Central memory CD4-positive, alpha-beta T cell (primary cell): Measurements from ENCODE around the gene ICAM5.
A peak's percentile ranks its signal among the peaks of the same experiment; 100 is the strongest.

ENCODE experiments used
- DNase-seq: peaks from one replicate; pipeline ENCODE4 v3.0.0; 2022

Gene ICAM5

DNA sequence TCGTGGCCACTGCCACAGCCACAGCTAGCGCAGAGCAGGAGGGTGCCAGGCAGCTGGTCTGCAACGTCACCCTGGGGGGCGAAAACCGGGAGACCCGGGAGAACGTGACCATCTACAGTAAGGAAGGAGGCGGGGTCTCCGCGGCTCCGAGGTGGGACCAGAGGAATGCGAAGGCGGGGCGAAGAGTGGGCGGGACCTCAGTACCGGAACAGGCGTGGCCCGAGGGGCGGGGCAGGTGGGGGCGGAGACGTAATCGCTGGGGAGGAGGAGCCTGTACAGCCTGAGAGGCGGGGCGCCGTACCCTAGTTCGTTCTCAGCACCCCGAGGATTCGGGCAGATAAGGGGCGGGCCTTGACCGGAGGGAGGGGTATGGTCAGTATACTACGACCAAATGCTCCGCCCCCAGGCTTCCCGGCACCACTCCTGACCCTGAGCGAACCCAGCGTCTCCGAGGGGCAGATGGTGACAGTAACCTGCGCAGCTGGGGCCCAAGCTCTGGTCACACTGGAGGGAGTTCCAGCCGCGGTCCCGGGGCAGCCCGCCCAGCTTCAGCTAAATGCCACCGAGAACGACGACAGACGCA lies 2.5 kb downstream of the ICAM5 start:
- peak; percentile 38 for DNase-seq

DNA sequence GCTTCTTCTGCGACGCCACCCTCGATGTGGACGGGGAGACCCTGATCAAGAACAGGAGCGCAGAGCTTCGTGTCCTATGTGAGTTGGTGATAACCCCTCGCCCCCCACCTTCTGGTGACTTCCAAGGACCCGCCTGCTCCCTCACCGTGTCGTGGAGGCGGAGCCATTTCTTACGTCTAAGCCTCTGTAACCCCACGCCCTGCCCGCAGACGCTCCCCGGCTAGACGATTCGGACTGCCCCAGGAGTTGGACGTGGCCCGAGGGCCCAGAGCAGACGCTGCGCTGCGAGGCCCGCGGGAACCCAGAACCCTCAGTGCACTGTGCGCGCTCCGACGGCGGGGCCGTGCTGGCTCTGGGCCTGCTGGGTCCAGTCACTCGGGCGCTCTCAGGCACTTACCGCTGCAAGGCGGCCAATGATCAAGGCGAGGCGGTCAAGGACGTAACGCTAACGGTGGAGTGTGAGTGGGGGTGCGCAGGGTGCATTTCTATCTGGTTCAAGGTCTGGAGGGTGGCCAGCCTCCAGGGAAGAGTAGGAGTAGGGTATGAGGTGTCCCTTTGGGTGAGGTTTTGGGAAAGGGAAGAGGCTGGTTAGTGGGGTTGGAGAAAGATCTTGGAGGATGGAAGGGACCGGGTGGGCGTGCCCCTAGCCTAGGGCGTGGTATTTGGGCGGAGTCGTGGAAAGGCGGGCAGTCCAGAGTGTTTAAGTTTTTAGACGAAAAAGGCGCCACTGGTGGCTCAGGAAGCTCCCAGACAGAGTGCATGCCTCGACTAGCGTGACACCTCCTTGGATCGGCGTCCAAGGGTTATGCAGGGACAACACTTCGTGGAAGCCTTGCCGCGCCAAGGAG lies 3.3 kb downstream of the ICAM5 start:
- DNase-seq, result no peak

DNA sequence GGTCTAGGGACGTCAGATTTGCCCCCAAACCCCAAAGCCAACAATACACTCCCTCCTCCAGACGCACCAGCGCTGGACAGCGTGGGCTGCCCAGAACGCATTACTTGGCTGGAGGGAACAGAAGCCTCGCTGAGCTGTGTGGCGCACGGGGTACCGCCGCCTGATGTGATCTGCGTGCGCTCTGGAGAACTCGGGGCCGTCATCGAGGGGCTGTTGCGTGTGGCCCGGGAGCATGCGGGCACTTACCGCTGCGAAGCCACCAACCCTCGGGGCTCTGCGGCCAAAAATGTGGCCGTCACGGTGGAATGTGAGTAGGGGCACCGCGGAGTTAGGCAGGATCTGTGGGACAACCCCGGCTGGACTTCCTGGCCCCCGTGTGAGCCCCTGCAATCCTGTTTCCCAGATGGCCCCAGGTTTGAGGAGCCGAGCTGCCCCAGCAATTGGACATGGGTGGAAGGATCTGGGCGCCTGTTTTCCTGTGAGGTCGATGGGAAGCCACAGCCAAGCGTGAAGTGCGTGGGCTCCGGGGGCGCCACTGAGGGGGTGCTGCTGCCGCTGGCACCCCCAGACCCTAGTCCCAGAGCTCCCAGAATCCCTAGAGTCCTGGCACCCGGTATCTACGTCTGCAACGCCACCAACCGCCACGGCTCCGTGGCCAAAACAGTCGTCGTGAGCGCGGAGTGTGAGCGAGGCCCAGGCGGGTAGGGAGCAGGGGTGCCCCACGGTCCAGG lies 4.0 kb downstream of the ICAM5 start:
- DNase-seq, result no peak

DNA sequence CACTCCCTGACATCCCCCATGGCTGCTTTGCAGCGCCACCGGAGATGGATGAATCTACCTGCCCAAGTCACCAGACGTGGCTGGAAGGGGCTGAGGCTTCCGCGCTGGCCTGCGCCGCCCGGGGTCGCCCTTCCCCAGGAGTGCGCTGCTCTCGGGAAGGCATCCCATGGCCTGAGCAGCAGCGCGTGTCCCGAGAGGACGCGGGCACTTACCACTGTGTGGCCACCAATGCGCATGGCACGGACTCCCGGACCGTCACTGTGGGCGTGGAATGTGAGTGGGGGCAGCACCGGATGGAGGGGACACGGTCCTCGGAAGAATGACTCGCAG lies 4.6 kb downstream of the ICAM5 start:
- DNase-seq, result no peak

DNA sequence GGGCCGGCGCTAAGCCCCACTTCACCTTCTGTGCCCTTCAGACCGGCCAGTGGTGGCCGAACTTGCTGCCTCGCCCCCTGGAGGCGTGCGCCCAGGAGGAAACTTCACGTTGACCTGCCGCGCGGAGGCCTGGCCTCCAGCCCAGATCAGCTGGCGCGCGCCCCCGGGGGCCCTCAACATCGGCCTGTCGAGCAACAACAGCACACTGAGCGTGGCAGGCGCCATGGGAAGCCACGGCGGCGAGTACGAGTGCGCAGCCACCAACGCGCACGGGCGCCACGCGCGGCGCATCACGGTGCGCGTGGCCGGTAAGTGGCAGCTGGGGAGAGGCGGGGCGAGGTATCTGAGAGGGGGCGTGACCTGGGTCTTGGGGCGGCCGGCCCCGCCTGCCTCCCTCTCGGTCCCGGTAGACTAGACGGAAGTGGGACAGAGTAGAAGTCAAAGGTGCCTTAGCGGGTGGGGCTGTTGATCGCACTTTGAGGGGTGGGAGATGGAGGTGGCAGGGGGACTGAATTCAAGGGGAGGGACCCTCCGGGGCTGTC lies 5.6 kb downstream of the ICAM5 start:
- peak; percentile 66 for DNase-seq

DNA sequence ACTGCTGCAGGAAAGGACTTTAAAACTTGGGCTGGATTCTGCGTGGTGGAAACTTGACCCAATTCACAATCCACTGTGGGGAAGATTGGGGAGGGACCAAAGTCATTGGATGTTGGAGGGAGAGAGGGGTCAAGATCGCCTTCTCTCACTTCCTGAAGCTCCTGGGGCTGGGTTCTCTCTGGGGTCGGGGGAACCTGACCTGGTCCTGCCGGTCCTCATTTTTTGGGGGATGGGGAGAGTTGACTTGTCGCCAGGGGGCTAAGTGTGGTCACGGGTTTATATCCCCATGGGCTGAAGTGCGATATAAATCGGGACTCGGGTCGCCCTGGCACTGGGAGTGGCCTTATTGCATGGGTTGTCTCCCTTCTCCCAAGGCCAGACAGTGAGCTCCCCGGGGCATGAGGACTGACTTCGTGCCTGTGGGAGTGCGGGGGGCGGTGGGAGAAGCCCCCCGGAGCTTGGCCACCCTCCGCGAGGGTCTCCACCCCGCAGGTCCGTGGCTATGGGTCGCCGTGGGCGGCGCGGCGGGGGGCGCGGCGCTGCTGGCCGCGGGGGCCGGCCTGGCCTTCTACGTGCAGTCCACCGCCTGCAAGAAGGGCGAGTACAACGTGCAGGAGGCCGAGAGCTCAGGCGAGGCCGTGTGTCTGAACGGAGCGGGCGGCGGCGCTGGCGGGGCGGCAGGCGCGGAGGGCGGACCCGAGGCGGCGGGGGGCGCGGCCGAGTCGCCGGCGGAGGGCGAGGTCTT lies 6.3 kb downstream of the ICAM5 start:
- no peak for DNase-seq

DNA sequence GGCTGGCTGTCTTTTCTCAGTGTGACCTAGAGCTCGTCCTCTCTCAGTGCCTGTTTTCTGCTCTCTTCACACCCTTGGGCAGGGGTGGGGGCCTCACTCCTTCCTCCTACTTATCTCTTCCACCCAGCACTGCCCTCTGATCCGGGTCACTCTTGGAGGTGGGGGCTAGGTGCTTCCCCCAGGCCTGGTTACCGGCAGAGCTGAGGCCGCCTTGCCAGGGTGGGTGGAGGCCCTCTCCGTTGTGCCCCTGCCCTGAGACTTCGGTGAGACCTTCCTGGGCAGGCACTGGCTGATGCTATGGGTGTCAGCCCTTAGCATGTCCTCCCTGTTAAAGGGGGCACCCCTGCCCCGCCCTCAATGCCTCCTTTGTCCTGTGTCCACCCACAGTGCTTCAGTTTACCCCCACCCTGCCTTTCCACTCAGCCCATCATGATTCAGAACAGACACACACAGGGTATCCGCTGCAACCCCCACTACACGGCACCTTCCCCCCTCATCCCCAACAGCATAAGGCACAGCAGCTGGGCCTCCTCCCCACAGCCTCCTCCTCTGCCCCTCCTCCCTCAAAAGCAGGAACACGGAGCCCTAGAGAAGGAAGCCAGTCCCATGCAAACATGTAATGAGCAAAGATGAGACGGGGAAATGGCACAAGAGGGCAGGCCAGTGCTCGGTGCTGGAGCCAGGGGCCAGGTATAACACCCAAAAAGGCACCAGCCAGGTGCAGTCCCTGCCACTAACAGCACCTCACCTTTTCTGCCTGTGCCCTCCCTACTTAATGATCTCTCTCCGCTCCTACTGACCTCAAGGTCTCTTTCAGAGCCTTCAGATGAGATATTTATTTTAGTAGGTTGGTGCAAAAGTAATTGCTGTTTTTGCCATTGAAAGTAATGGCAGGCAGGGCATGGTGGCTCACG lies 10.1 kb downstream of the ICAM5 start:
- no peak for DNase-seq

DNA sequence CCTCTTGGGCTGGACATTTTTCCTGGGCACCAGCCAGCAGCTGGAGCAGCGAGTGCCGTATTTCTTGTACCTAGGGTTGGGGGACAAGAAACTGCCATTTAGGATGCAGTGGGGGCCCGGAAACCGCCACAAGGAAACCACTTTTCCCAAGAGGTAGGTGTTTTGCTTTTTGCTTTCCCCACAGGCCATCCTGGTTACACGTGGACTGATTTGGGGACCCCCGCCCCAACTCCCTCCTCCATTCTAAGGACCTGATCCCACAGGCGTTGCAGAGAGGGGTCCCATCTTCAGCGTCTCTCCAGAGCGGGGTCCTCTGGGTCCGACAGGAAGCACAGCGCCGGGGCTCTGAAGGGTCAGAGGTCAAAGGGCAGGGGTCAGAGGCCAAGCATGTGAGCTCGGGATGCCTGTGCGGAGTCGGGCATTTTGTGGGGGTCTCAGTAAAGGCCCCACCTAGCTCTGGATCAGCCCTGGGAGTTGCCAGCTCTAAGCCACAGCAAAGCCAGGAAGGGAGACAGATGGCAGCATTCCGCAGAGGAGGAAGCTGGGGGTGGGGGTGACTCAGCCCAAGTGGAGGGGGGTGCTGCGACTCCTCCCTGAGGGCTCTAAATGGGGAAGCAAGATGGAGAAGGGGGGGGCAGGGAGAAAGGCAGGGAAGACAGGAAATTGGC lies 15.5 kb downstream of the ICAM5 start:
- DNase-seq, result no peak

DNA sequence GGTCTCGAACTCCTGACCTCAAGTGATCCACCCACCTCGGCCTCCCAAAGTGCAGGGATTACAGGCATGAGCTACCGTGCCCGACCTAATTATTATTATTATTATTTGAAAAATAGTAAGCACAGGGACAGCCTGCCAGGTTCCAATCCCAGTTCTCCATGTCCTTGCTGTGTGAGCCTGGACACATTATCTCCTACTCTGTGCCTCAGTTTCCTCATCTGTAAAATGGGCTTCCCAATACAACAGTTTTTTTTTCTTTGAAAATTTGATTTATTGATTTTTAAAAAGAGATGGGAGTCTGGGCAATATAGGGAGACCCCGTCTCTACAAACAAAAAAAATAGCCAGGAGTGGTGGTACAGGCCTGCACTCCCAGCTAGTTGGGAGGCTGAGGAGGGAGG lies 16.6 kb downstream of the ICAM5 start:
- DNase-seq, result no peak

DNA sequence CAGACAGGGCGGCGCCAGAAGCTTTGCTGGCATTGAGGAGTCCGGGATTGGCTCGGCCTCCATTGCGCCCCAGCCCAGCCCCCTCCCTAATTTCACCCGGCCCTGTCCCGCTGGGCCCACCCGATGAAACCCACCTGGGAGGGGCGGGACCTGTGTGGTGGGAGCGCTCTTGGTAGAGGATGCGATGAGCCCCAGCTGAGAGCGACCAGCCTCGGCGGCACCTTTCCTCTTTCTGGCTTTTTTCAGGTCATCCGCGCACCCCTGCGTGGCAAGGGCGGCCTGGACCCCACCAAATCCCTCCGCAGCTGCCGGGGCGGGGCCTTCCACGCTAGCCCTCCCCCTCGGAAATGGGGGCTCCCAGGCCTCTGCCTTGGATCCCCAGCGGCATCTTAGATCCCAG lies 19.7 kb downstream of the ICAM5 start, which contains the start of gene ZGLP1:
Gene ZGLP1 (minus strand): TSS at position 393 of the 400 bp plus-strand sequence.
- no peak for DNase-seq

DNA sequence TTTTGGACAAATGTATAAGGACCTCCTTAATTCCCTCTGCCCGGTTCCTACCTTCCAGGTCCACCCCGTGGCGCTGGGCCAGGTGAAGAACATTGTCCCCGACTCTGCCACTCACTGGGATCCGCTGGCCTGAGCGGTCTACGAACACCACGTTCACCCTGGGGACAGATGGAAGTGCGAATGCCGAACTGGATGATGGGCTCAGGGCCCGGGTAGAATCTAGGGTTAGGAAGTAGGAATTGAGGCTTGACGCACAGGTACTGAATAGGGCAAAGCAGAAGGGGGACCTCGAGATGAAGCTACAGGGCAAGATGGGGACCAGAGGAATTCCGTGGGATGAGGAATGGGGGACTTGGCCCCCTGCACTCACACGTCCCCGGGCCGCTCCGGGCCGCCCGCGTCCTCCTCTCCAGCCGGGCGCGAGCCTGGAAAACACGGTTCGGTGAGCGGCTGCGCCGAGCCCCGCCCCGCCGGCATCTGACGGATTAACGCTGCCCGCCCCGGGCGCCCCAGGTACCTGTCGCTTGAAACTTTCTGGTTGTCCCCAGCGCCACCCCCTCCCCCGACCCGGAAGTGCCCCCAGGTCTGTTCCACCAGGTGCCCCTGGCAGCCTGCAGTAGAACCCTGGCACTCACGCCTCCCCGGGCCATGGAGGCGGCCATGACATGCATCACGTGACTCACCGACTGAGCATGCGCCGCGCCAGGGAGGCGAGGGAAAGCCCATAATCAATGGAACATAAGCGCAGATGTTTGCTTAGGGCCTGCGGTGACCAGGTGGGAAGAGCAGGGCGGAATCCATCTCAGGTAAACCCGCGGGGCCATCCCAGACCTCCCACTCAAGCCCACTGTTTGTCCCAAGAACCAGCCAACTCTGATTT lies 25.8 kb downstream of the ICAM5 start, which contains the start of gene FDX2:
Gene FDX2 (minus strand): TSS at position 681 of the 880 bp plus-strand sequence. CDS start 19 bp downstream, at position 662.
- DNase-seq, result peak; percentile 83

DNA sequence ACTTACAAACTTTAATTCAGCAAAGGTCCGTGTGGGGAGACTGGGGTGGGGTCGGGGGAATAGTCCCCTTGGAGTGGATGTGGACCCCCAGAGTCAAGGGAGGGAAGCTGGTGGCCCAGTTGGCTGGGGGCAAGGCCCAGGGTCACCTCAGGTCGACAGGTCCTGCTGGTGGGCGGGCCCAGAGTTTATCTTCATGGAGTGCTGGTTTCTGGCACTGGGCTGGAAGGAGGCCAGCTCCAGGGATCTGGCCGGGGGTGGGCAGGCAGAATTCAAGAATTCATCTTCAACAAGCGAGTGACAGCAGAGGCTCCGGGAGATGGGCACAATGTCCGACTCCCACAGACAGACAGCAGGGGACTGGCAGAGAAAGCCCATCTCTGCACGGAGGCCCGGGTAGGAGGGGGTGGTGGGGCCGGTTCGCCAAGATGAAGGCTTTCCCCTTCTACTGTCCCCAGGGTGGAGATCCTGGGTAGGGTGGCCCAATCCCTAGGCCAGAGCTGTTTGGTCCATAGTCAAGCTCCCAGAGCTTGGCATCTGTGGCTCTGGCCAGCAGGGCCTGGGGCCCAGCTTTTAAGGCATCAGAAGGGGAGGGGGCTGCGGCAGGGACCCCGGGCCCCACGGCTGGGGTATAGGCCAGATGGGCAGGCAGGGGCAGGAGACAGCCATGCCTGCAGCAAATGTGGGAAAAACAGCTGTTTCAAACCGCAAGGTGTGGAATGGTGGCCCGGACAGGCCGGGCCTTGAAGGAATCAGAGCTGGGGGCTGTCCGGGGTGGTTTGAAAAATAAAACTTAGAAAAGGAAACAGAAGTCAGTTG lies 26.7 kb downstream of the ICAM5 start:
- DNase-seq, result no peak

DNA sequence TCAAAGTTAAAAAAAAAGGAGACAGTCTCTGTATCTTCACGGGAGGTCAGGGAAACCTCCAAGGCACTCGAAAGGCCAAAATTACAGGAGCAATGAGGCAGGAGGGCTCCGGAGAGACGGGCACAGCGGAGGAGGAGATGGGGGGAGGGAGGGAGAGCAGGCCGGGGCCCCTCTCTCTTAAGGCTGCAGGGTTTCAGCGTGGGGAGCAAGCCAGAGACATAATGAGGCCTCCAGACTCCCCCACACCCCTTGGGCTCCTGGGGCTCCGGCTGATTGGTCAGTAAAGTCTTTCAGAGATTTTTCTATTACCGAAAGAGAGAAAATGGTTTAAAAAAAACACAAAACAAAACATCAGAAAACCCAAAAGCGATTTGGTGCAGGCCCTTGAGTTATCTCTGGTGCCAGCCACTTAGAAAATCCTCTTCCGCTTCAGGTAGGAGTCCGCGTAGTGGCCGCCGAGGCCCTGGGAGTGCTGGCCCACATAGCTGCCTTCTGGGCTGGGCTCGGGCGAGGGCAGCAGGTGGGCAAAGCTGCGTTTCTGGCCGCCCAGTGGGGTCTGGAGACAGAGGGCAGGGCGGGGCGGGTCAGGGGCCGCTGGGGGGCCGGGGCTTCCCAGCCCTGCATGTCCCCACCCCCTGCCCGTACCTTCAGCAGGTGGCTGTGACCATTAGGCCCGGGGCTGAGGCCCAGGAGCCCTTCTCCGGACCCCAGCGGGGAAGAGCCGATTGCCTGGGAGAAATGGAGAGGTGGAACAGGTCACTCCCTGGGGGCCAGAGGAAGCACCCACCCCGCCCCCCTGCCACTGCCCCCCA lies 27.5 kb downstream of the ICAM5 start:
- DNase-seq, result no peak

DNA sequence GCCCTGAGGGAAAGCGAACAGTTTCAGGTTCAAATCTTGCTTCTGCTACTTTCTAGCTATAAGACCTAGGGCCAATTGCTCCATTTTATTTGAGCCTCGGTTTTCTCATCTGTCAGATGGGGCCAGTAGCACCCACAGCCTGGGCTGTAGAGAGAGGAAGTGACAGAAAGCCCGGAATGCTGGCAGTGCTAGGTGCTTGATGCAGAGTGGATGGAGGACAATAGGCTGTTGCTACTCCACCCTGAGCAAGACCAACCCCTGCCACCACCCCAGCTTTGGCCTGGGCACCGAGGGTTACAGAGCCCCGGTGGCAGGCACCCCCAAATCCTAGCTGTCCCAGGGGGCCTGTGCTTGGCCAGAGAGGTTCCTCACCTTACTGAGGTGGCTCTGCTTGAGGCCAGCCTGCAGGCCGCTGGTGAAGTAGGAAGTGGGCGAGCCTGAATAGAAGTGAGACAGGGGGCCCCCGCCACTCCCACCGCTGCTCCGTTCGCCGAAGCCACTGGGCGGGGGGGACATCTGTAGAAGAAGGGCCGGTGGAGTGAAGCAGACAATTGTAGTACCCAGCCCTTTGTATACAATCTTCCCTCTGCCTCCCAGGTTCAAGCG lies 28.2 kb downstream of the ICAM5 start:
- no peak for DNase-seq

DNA sequence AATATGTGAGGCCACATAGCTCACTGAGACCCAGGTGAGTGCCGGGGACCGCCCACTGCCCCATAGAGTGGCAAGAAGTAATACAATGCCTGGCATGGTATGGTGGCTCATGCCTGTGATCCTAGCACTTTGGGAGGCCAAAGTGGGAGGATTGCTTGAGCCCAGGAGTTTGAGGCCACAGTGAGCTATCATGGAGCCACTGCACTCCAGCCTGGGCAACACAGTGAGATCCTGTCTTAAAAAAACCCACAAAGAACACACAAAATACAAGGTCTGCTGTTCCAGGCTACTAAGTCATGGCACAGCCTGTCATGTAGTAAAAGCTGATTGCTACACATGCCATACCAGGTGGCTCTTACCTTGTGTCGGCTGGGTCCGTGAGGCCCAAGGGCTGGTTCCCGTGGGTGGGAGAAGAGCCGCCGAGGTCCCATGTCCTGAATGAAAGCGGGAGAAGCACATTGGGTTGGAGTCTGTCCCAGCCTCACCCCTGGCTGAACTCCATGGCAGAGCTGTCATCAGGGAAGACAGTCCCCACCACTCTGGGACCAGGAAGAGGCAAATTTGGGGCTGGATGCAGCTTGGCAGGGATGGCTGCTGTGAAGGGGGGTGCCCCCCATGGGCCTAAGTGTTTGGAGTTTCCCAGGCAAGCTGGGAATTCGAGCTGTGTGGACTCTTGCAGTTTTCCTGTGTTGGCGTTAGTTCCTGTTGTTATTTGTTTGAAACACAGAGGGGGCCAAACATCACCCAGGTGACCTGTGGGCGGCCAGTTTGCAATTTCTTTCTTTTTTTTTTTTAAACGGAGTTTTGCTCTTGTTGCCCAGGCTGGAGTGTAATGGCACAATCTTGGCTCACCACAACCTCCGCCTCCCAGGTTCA lies 29.3 kb downstream of the ICAM5 start:
- no peak for DNase-seq

DNA sequence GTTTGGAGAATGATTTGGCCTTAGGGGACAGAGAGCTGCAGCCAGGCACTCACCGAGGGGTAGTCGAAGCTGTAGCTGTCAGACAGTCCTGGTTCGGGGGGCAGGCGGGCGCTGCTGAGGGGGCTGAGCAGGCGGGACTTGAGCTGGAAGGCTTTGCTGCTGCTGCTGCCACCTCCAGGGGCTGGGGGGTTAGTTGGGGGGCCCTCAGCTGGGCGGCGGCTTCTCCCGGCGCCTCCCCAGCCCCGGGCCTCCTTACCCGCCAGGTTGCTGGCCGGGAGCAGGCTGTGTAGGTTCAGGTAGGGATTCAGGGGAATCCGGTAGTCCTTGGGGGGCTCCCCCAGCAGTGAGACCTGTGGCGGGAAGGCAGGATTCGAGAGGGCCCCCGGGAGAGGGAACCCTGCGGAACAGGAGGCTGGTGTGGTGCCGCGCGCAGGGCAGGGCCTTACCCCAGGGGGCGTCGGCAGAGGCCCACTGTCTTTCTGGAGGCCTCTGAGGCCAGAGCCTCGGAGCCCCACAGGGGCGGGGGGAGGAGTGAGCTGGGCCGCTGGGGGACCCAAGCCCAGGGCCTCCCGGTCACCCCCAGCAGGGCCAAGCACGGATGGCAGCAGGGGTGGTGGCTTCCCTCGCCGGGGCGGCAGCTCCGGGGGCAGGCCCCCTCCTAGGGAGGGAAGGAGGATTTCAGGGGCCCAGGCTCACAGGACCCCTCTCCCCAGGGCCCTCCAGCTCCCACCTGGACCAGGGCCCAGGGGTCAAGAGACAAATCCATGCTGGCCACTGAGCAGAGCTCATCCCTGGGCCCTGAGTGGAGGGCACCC lies 31.1 kb downstream of the ICAM5 start:
- no peak for DNase-seq
